Measurements from ENCODE around the gene GH2.
"Not testable (repeated sequence)": the region's sequence is repeated elsewhere in the genome, so short reads cannot be mapped to it uniquely, and the experiment has no call there.

GH2 gene

DNA sequence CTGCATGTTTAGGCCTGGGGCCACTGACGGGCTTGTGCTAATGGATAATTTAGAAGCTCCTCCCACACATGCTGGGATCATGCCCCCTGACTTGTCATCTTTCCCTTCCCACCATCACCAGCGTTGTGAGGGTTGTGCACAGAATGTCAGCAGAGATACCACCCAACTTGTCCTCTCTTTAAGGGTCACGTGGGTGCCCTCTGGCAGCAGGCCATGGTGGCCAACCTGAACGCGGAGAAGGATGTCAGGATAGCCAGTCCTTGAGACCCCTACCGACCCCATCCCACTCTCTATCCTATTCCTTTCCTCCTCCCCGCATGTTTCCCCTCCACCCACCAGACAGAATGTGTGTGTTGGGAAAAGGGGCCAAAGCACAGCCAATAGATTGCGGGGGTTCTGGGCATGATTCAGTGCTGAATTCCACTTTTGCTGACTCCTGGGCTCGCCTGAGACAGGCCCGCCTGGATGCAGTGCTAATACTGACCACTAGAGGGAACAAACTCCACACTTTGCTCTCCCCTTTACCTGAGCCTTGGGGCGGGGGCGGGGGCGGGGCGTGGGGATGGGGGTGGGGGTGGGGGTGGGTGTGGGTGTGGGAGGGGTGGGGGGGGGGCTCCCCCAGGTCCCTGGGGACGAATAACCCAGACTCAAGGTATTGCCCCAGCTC lies at the start of gene GH2:
GH2 (minus strand) TSS at position 10 of the 667 bp plus-strand sequence. CDS start 143 bp downstream, outside the sequence.
- no peak for DNase-seq

DNA sequence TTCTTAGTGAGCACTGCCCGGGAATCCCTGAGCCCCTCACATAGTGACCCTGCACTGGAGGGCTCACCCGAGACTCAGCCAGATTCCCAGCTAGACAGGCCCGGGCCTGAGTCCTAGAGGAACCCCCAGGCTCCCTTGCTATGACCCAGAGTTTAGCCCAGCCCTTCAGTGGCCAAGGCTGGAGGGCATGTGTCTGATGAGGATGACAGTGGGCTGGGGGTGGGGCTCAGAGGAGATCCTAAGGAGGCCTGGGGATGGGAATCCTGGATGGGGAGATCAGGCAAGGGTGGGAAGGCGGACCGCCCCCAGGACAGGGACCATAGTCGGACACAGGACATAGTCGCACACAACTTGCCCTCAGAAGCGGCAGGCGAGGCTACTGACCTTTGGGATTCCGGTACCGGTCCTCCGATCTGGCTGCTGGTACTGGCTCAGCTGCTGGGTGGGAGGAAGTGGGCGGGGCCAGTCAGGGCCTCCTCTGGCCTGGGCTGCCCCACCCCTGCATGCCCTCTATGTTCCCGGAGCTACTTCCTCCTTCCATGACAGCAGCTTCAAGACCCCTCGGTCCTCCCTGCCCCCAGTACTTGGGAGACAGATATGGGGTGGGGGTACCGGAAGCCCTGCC lies 49.3 kb upstream of the GH2 start:
- no peak for DNase-seq

- no peak for DNase-seq
These were observed 48.4 kb upstream of the GH2 start for GRCh38 chr17:63929860-63930766.

DNA sequence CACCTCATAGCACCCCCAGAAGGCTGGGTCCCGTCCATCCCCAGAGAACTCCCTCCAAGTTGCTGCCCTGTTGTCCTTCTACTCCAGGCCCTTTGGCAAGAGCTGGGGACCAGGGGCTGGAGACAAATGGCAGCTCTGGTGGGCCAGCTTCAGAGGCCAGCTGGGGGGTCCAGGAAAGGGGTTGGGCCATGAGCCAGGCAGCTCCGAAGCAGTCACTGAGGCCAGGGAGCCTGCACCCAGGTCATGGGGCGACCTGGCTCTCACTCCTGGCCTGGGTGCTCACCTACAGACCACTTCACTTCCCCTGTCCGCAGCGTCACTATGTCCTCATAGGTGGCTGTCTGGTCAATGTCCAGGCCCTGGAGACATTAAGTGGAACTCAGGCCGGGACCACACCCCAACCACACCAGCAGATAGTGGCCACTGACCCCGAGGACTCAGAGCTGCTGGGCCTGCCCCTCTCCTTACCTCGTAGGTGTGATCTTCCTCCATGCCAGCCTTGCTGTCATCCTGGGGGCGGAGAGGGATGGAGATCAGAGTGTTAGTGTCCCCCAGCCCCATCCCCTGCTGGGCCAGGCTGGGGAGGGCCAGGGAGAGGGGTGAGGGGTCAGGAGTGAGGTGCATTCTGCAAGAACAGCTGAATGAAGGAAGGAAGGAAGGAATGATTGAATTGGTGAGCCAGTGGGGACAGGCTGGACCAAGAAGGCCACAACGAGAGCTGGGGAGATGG lies 47.4 kb upstream of the GH2 start:
- DNase-seq = no peak

- no peak for DNase-seq
These were observed 46.5 kb upstream of the GH2 start for GRCh38 chr17:63928172-63928666.

DNA sequence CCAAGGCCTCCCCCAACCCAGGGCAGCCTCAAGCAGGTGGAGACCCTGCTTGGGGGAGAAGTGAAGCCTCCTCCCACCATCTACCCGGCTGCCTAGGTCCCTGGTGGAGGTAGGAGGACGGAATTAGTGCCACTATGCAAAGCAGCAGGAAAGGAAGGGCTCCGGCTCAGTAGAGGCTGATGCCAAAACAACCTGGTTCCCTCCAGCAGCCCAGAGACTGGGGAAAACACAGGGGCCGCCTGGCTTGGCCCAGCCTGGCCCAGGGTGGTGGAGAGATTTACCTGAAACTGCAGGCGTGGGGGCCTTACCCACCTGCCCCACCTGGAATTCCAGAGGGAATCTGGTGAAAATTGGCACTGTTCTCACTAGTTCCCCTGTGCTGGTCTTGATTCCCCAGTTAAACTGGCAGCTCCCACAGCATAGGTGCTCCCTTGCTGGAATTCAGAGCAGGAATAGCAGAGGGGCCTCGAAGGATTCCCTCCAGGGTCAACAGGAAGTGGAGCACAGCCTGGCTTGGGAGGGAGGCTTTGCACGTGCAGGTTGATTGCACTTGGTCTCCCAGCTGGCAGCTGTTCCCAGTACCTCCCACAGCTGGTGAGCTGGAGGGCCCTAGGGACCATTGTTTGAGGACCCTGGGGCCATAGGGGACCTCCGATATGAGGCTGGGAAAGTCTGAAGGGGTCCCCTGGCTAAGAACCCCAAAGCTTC lies 45.9 kb upstream of the GH2 start:
- DNase-seq = no peak

DNA sequence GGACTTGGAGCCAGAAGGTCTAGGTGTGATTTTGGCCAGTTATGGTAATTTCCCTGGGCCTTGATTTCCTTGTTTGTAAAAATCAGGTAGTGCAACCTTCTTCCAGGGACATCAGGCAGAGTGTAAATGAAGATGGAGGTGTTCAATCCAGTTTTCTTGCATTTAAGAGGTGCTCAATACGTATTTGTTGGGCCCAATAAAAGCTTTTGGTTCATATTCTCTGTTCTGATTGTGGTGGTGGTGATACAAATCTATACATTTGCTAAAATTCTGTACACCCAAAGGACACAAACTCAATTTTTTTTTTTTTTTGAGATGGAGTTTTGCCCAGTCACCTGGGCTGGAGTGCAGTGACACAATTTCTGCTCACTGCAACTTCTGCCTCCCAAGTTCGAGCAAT lies 44.4 kb upstream of the GH2 start:
- no peak for DNase-seq

DNA sequence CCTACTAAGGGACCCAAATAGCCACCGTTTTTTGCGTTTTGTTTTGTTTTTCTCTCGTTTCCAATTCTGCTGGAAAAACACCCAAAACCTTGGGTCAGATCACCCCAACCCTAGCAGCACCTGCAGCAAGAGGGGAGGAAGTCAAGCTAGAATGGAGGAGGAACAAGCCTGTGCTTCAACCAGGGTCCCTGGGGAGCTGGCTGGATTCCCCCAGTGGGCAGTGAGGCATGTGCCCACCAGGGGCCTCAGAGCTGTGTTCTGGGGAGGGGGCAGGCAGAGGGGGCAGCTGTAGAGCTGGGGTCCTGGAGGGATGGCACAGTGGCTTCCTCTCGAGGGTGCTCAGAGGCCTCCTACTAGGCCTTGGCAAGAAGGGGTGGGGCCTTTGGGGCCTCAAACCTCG lies 43.9 kb upstream of the GH2 start:
- DNase-seq = no peak

GRCh38 chr17:63922402-63922801 lies 40.7 kb upstream of the GH2 start:
- DNase-seq = not testable (repeated sequence)

- DNase-seq = not testable (repeated sequence)
These were observed 39.0 kb upstream of the GH2 start for GRCh38 chr17:63920779-63921178.

- not testable (repeated sequence) for DNase-seq
These were observed 38.3 kb upstream of the GH2 start for GRCh38 chr17:63920050-63920449.

GRCh38 chr17:63919311-63919723 lies 37.6 kb upstream of the GH2 start:
- DNase-seq = peak in 1 of 2 experiments; percentile 9

DNA sequence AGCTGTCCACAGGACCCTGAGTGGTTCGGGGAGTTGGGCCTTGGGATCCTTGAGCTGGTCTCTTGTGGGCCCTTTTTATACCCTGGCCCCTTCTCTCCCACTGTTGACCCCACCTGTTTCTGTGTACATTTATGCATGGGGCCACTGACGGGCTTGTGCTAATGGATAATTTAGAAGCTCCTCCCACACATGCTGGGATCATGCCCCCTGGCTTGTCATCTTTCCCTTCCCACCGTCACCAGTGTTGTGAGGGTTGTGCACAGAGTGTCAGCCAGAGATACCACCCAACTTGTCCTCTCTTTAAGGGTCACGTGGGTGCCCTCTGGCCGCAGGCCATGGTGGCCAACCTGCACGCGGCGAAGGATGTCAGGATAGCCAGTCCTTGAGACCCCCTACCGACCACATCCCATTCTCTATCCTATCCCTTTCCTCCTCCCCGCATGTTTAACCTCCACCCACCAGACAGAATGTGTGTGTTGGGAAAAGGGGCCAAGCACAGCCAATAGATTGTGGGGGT lies 37.1 kb upstream of the GH2 start, which contains the start of gene GH1:
GH1 (minus strand) TSS at position 51 of the 517 bp plus-strand sequence. CDS start 63 bp downstream, outside the sequence.
- DNase-seq = not testable (repeated sequence)

- no peak for DNase-seq
These were observed 36.6 kb upstream of the GH2 start for GRCh38 chr17:63918305-63918704.

DNA sequence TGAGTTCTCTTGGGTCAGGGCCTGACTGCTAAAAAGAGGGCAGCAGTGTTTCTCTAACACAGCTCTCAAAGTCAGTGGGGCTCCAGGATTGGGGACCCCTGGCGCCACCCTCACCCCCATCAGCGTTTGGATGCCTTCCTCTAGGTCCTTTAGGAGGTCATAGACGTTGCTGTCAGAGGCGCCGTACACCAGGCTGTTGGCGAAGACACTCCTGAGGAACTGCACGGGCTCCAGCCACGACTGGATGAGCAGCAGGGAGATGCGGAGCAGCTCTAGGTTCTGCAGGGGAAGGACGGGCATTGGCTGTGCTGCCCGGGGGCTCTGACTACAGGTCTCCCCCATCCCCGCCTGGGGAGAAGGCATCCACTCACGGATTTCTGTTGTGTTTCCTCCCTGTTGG lies 35.9 kb upstream of the GH2 start:
- DNase-seq = no peak

DNA sequence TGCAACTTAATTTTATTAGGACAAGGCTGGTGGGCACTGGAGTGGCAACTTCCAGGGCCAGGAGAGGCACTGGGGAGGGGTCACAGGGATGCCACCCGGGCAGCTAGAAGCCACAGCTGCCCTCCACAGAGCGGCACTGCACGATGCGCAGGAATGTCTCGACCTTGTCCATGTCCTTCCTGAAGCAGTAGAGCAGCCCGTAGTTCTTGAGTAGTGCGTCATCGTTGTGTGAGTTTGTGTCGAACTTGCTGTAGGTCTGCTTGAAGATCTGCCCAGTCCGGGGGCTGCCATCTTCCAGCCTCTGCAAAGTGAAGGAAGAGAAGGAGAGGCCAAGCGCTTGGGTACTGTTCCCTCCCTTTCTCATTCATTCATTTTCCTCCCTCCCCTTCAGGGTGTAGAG lies 35.5 kb upstream of the GH2 start:
- not testable (repeated sequence) for DNase-seq

GRCh38 chr17:63916566-63917185 lies 34.9 kb upstream of the GH2 start:
- DNase-seq = no peak

DNA sequence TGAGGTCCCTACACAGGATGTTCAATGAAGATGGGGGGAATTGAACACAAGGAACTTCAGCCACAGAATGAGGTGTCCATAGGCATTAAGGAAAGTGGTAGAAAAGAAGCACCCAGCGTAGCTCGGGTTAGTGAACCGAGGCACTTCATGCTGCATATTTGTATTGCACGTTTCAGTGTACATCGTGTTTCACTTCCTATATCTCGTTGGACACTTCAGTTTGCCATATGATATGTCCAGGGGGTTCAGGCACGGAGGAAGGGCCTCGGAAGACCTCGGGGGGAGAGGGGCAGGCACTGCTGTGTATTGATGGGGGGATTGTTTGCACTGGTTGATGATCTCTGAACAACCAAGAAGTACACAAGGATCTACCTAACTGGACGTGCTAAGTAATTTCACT lies 34.0 kb upstream of the GH2 start:
- not testable (repeated sequence) for DNase-seq

DNA sequence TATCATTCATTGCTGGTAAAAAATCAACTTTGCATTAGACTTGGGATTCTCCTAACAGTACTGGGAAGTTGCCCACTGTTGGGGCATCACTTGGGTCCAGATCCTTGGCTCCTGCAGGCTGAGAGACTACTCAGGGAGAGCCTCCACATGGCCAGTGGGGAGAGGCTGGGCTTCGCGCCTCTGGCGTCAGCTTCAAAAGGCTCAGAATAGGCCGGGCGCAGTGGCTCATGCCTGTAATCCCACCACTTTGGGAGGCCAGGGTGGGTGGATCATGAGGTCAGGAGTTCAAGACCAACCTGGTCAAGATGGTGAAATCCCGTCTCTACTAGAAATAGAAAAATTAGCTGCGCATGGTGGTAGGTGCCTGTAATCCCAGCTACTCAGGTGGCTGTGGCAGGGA lies 32.7 kb upstream of the GH2 start:
- no peak for DNase-seq

DNA sequence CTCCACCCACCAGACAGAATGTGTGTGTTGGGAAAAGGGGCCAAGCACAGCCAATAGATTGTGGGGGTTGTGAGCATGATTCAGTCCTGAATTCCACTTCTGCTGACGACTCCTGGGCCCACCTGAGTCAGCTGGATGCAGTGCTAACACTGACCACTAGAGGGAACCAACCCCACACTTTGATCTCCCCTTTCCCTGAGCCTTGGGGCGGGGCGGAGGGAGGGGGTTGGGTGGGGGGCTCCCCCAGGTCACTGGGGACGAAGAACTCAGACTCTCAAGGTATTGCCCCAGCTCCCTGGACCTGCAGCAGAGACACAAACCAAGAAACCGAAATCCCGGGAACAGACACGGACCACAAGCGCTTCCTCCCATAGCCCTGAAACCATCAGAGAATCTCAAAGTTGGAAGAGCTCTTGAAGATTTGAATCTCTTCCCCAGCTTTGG lies 29.9 kb upstream of the GH2 start:
- DNase-seq = no peak

GRCh38 chr17:63911041-63911635 lies 29.4 kb upstream of the GH2 start, which contains the start of gene CSHL1:
Gene CSHL1 (minus strand): TSS chr17:63911258. CDS start chr17:63911196, 62 bp downstream.
- no peak for DNase-seq

Data from SHP77 (cell line).